Activated B cell treated with CpG ODN at 0.5 μM for 24 hours (primary cell): ENCODE data around the gene PSIP1. TPM values are rescaled to one million over a fixed set of nuclear protein-coding genes. Genes with fewer than 3 reads are reported as not detected.

Experiments used
- ATAC-seq: fragments of 200-7000 bp; cut with Tn5 transposase; one replicate; pipeline ENCODE4 v1.10.0; 2021; ENCODE audit warnings: low read depth, mild to moderate bottlenecking, moderate library complexity
- CTCF ChIA-PET: fragments of 350-600 bp; sonication (Branson Sonifier 250); formaldehyde crosslinking; loops from one replicate; lab custom pipeline; 2021; ENCODE audit warnings: antibody characterized with exemption; lab: Charles Lee
- POLR2A ChIA-PET: fragments of 350-600 bp; sonication (Branson Sonifier 250); formaldehyde crosslinking; loops from one replicate; lab custom pipeline; 2021; ENCODE audit warnings: antibody characterized with exemption; lab: Charles Lee
- DNase-seq: peaks from one replicate; pipeline ENCODE4 v3.0.0; 2022
- H3K27ac Mint-ChIP-seq: one replicate; pipeline ENCODE4 v1.8.0; 2020; ENCODE audit warnings: mixed read lengths
- H3K27me3 Mint-ChIP-seq: one replicate; pipeline ENCODE4 v1.8.0; 2021; ENCODE audit warnings: mixed read lengths
- H3K36me3 Mint-ChIP-seq: one replicate; pipeline ENCODE4 v1.8.0; 2021; ENCODE audit warnings: low read depth, mixed read lengths
- H3K4me1 Mint-ChIP-seq: one replicate; pipeline ENCODE4 v1.8.0; 2021; ENCODE audit warnings: mixed read lengths
- H3K4me3 Mint-ChIP-seq: one replicate; pipeline ENCODE4 v1.8.0; 2020; ENCODE audit warnings: mild to moderate bottlenecking, mixed read lengths
- H3K9me3 Mint-ChIP-seq: one replicate; pipeline ENCODE4 v1.8.0; 2020; ENCODE audit warnings: mixed read lengths
- CTCF ChIP-seq: fragments of 200-600 bp; IDR thresholded peaks from one replicate; pipeline ENCODE4 v1.8.0; 2022; ENCODE audit warnings: antibody characterized with exemption, mild to moderate bottlenecking
- intact Hi-C: fragments of 100-400 bp; cut with micrococcal nuclease; formaldehyde crosslinking; loops from one replicate; pipeline ENCODE4 v1.15.1; 2024
- total RNA-seq: library from RNA; stranded (reverse); gene quantifications from 2 replicates; pipeline ENCODE4 v1.2.3, GENCODE V29; 2022

Gene PSIP1
- total RNA-seq, 1 donor from 2014 or later: 57.2 TPM

DNA sequence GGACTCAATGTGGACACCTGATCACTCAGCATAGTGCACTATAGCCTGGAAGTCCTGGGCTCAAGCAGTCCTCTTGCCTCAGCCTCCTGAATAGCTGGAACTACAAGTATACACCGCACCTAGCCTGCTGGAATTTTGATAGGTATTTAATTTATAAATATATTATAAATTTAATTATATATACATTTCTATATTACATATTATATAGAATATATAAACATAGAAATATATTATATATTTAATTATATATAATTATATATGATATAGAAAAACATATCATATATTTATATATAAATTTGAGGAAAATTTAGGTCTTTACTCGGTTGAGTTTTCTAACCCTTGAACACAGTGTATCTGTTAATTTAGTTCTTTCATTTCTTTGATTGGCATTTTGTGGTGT, 15.2 kb upstream of the PSIP1 start:
- no peak for ATAC-seq
- ChIA-PET POLR2A (no interaction called here), CTCF (no interaction called here)

GRCh38 chr9:15524845-15525455, 14.2 kb upstream of the PSIP1 start:
- ChIA-PET CTCF (no interaction called here), POLR2A (no interaction called here)
- intact Hi-C loops: no loop called here
- Mint-ChIP-seq H3K27me3 (peaks cover 7% of the 10 kb centered on the region), H3K4me3 (no peak overlapping the region), H3K36me3 (no peaks in the 10 kb centered on the region), H3K4me1 (peaks cover 4% of the 10 kb centered on the region), H3K9me3 (no peaks in the 10 kb centered on the region), H3K27ac (no peak overlapping the region)
- DNase-seq (no peak), ATAC-seq (no peak)
- no peak for TF ChIP-seq CTCF

More for the DNA sequence above, 15.2 kb upstream of the PSIP1 start:
- peaks cover 8% of the 10 kb centered on the region for H3K4me1 Mint-ChIP-seq
- no peak overlapping the region for H3K27ac Mint-ChIP-seq
- H3K36me3 Mint-ChIP-seq: no peaks in the 10 kb centered on the region
- H3K4me3 Mint-ChIP-seq: no peak overlapping the region
- intact Hi-C loops: no loop called here
- no peaks in the 10 kb centered on the region for H3K9me3 Mint-ChIP-seq
- no peak for TF ChIP-seq CTCF
- DNase-seq: no peak
- peaks cover 7% of the 10 kb centered on the region for H3K27me3 Mint-ChIP-seq

DNA sequence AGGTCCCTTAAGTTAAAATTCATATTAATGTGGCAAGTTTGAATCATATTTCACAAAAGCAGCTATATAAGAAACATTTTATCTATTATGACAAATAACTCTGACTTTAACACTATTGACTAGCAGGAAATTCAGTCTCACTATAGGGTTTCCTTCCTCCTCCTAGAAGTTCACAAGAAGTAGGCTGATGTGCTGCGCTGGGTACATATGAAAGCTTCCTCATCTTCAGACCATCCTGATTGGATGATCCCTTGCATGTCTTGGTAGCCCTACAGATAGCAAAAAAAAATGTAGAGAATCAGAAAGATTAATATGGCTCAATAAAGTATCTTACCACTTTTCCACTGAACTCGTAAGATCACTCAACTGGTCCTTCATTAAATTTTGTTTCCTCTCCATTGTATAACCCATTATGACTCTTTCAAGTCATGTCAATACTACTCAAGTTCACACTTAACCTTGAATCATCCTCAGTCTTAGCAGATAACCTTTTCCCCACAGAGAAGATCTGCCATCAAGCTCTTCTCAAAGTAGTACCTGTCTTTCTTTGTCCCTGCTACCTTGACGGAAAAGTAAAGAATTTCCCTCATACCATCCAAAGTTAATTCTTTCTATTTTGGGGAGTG, 11.5 kb upstream of the PSIP1 start:
- no peaks in the 10 kb centered on the region for H3K4me1 Mint-ChIP-seq
- TF ChIP-seq CTCF: no peak
- ATAC-seq (no peak), DNase-seq (no peak)
- ChIA-PET POLR2A (no interaction called here), CTCF (no interaction called here)
- peaks cover 7% of the 10 kb centered on the region for H3K27me3 Mint-ChIP-seq
- H3K4me3 Mint-ChIP-seq: no peak overlapping the region
- no peaks in the 10 kb centered on the region for H3K9me3 Mint-ChIP-seq
- no peak overlapping the region for H3K27ac Mint-ChIP-seq
- intact Hi-C loops: no loop called here
- H3K36me3 Mint-ChIP-seq: no peaks in the 10 kb centered on the region

DNA sequence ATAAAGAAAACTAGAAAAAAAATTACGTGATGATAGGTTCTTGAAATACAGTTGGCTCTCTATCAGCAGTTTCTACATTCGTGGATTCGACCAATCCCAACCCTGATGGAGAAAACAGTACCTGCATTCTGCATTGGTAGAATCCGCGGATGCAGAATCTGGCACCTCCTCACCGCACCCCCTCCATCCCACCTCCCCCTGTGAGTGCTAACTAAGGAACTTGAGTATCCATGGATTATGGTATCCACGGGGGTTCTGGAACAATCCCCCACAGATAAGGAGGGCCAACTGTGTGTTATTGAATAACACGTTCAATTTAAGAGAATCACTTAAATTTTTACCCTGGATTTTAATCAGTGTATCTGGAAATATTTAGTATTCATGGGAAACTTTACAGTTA, 10.5 kb upstream of the PSIP1 start:
- no peak for DNase-seq
- H3K27ac Mint-ChIP-seq: no peak overlapping the region
- H3K36me3 Mint-ChIP-seq: no peaks in the 10 kb centered on the region
- intact Hi-C loops: no loop called here
- POLR2A ChIA-PET: no interaction called here
- CTCF ChIA-PET: no interaction called here
- no peak for TF ChIP-seq CTCF
- H3K4me1 Mint-ChIP-seq: no peaks in the 10 kb centered on the region
- no peak for ATAC-seq
- no peak overlapping the region for H3K4me3 Mint-ChIP-seq
- H3K27me3 Mint-ChIP-seq: peaks cover 7% of the 10 kb centered on the region
- no peaks in the 10 kb centered on the region for H3K9me3 Mint-ChIP-seq

GRCh38 chr9:15519831-15520230, 9.1 kb upstream of the PSIP1 start:
- POLR2A ChIA-PET: interaction anchor here (1.2 kb wide), 1 partner anchor 9 kb away, joined by 3 read pairs; the partner anchor contains the start of gene PSIP1
- no peaks in the 10 kb centered on the region for H3K9me3 Mint-ChIP-seq
- intact Hi-C loops: no loop called here
- CTCF ChIA-PET: no interaction called here
- no peak overlapping the region for H3K4me3 Mint-ChIP-seq
- no peaks in the 10 kb centered on the region for H3K36me3 Mint-ChIP-seq
- no peak for TF ChIP-seq CTCF
- no peak for DNase-seq
- ATAC-seq: no peak
- H3K27me3 Mint-ChIP-seq: peaks cover 4% of the 10 kb centered on the region
- no peak overlapping the region for H3K27ac Mint-ChIP-seq
- H3K4me1 Mint-ChIP-seq: no peaks in the 10 kb centered on the region
